Measurements from ENCODE around the gene RAPGEF1. TPM values are rescaled to one million over a fixed set of nuclear protein-coding genes. Genes with fewer than 3 reads are reported as not detected.

RAPGEF1 gene
- total and polyA plus RNA-seq, 2 experiments from 2014 or later, result 3.3 to 24.1 TPM

- H3K9me2 ChIP-seq (ENCODE audit: insufficient read depth), result no peaks in the 10 kb centered on the region
- H3K4me3 ChIP-seq, result no peak overlapping the region
- no peak for TF ChIP-seq EZH2 (IDR thresholded peaks at IDR 0.05; ENCODE audit: insufficient read depth, poor library complexity, severe bottlenecking)
- TF ChIP-seq EZH2phosphoT487 (IDR thresholded peaks at IDR 0.05; ENCODE audit: insufficient read depth, low read depth), result no peak
- H3K27ac ChIP-seq, result peak overlapping the region; percentile 50
- H3K9me3 ChIP-seq (ENCODE audit: low read depth), result no peaks in the 10 kb centered on the region
- peaks cover under 1% of the 10 kb centered on the region; the same call in 1 of the 2 replicates for H3F3A ChIP-seq (ENCODE audit: insufficient read depth)
- H3K9ac ChIP-seq, result no peak overlapping the region
- 83 to 87% methylated on average over 20 to 21 of the region's 21 CpGs for WGBS, 2 experiments (ENCODE audit: low coverage in 1 of 2, low lambda C conversion rate in 2 of 2, missing lambda C conversion rate in 2 of 2)
- no peaks in the 10 kb centered on the region for H3K27me3 ChIP-seq (replicated peaks; ENCODE audit: insufficient read depth)
- H2AFZ ChIP-seq, result no peak overlapping the region
- H3K4me2 ChIP-seq (ENCODE audit: unreplicated experiment), result no peak overlapping the region
- no peaks in the 10 kb centered on the region for H3K79me2 ChIP-seq (ENCODE audit: insufficient read depth)
- DNase-seq, result peak; percentile 50
- H4K20me1 ChIP-seq (ENCODE audit: insufficient read depth), result no peaks in the 10 kb centered on the region
- in situ Hi-C loops (cut with MboI), result no loop called here
- no peaks in the 10 kb centered on the region for H3K36me3 ChIP-seq (ENCODE audit: low read depth)
- H3K4me1 ChIP-seq (ENCODE audit: insufficient read depth), result peaks cover 7% of the 10 kb centered on the region; the same call in 1 of the 2 replicates
Measured at GRCh38 chr9:131627648-131628458, 112.0 kb downstream of the RAPGEF1 start.

- H3K27me3 ChIP-seq (replicated peaks; ENCODE audit: insufficient read depth), result no peaks in the 10 kb centered on the region
- WGBS, 2 experiments (ENCODE audit: low coverage in 1 of 2, low lambda C conversion rate in 2 of 2, missing lambda C conversion rate in 2 of 2), result 89 to 90% methylated on average over 8 of the region's 8 CpGs
- H3F3A ChIP-seq (ENCODE audit: insufficient read depth), result no peaks in the 10 kb centered on the region
- no peaks in the 10 kb centered on the region for H4K20me1 ChIP-seq (ENCODE audit: insufficient read depth)
- no peak for TF ChIP-seq EZH2 (IDR thresholded peaks at IDR 0.05; ENCODE audit: insufficient read depth, poor library complexity, severe bottlenecking)
- TF ChIP-seq EZH2phosphoT487 (IDR thresholded peaks at IDR 0.05; ENCODE audit: insufficient read depth, low read depth), result no peak
- H3K9ac ChIP-seq, result no peak overlapping the region
- H3K9me3 ChIP-seq (ENCODE audit: low read depth), result no peaks in the 10 kb centered on the region
- H2AFZ ChIP-seq, result no peak overlapping the region
- H3K9me2 ChIP-seq (ENCODE audit: insufficient read depth), result no peaks in the 10 kb centered on the region
- no peak for DNase-seq
- peak overlapping the region; percentile 50; the same call in 1 of the 2 replicates for H3K27ac ChIP-seq
- in situ Hi-C loops (cut with MboI), result no loop called here
- no peaks in the 10 kb centered on the region for H3K79me2 ChIP-seq (ENCODE audit: insufficient read depth)
- H3K4me2 ChIP-seq (ENCODE audit: unreplicated experiment), result no peak overlapping the region
- no peak overlapping the region for H3K4me3 ChIP-seq
- peaks cover 7% of the 10 kb centered on the region; the same call in 1 of the 2 replicates for H3K4me1 ChIP-seq (ENCODE audit: insufficient read depth)
- H3K36me3 ChIP-seq (ENCODE audit: low read depth), result no peaks in the 10 kb centered on the region
Measured at GRCh38 chr9:131627326-131627647, 112.6 kb downstream of the RAPGEF1 start.

- H2AFZ ChIP-seq, result no peak overlapping the region
- H3K9me3 ChIP-seq (ENCODE audit: low read depth), result no peaks in the 10 kb centered on the region
- no peaks in the 10 kb centered on the region for H4K20me1 ChIP-seq (ENCODE audit: insufficient read depth)
- no peak overlapping the region for H3K4me3 ChIP-seq
- H3K27ac ChIP-seq, result no peak overlapping the region
- H3K79me2 ChIP-seq (ENCODE audit: insufficient read depth), result no peaks in the 10 kb centered on the region
- WGBS, 2 experiments (ENCODE audit: low coverage in 1 of 2, low lambda C conversion rate in 2 of 2, missing lambda C conversion rate in 2 of 2), result 90 to 91% methylated on average over 28 of the region's 28 CpGs
- no peaks in the 10 kb centered on the region for H3K27me3 ChIP-seq (replicated peaks; ENCODE audit: insufficient read depth)
- in situ Hi-C loops (cut with MboI), result no loop called here
- no peaks in the 10 kb centered on the region for H3K9me2 ChIP-seq (ENCODE audit: insufficient read depth)
- no peaks in the 10 kb centered on the region for H3F3A ChIP-seq (ENCODE audit: insufficient read depth)
- no peak overlapping the region for H3K9ac ChIP-seq
- DNase-seq, result no peak
- H3K36me3 ChIP-seq (ENCODE audit: low read depth), result no peaks in the 10 kb centered on the region
- H3K4me2 ChIP-seq (ENCODE audit: unreplicated experiment), result no peak overlapping the region
- peaks cover 7% of the 10 kb centered on the region; the same call in 1 of the 2 replicates for H3K4me1 ChIP-seq (ENCODE audit: insufficient read depth)
- TF ChIP-seq EZH2 (IDR thresholded peaks at IDR 0.05; ENCODE audit: insufficient read depth, poor library complexity, severe bottlenecking), result no peak
- TF ChIP-seq EZH2phosphoT487 (IDR thresholded peaks at IDR 0.05; ENCODE audit: insufficient read depth, low read depth), result no peak
Measured at GRCh38 chr9:131625790-131626670, 113.8 kb downstream of the RAPGEF1 start.

GRCh38 chr9:131625508-131625787 is 114.4 kb downstream of the RAPGEF1 start:
- Histone ChIP-seq H3K4me1 (ENCODE audit: insufficient read depth) (peaks cover 7% of the 10 kb centered on the region; the same call in 1 of the 2 replicates), H3K9ac (no peak overlapping the region), H3K36me3 (ENCODE audit: low read depth) (no peaks in the 10 kb centered on the region), H4K20me1 (ENCODE audit: insufficient read depth) (no peaks in the 10 kb centered on the region), H3K4me3 (no peak overlapping the region), H3K79me2 (ENCODE audit: insufficient read depth) (no peaks in the 10 kb centered on the region), H3K9me3 (ENCODE audit: low read depth) (no peaks in the 10 kb centered on the region), H3K27me3 (replicated peaks; ENCODE audit: insufficient read depth) (no peaks in the 10 kb centered on the region), H3K27ac (no peak overlapping the region), H3K9me2 (ENCODE audit: insufficient read depth) (no peaks in the 10 kb centered on the region), H2AFZ (no peak overlapping the region), H3F3A (ENCODE audit: insufficient read depth) (no peaks in the 10 kb centered on the region), H3K4me2 (ENCODE audit: unreplicated experiment) (no peak overlapping the region)
- 95 to 96% methylated on average over 6 of the region's 6 CpGs for WGBS, 2 experiments (ENCODE audit: low coverage in 1 of 2, low lambda C conversion rate in 2 of 2, missing lambda C conversion rate in 2 of 2)
- no peak for DNase-seq
- in situ Hi-C loops (cut with MboI), result no loop called here
- no peak for TF ChIP-seq EZH2 (IDR thresholded peaks at IDR 0.05; ENCODE audit: insufficient read depth, poor library complexity, severe bottlenecking)
- TF ChIP-seq EZH2phosphoT487 (IDR thresholded peaks at IDR 0.05; ENCODE audit: insufficient read depth, low read depth), result no peak
